Measurements from ENCODE around the gene SLIT1. TPM values are rescaled to one million over a fixed set of nuclear protein-coding genes. Genes with fewer than 3 reads are reported as not detected.

SLIT1 gene
- total RNA-seq, 1 donor from 2014 or later: 0.05 TPM

GRCh38 chr10:97020452-97021400, 165.0 kb downstream of the SLIT1 start:
- intact Hi-C loops (cut with DNase I): loop anchor here (2.0 to 5.0 kb wide), 2 partner anchors 103 to 188 kb away; partner anchors contain the start of gene LCOR
- peak; percentile 75 for DNase-seq (ENCODE audit: low spot score)

DNA sequence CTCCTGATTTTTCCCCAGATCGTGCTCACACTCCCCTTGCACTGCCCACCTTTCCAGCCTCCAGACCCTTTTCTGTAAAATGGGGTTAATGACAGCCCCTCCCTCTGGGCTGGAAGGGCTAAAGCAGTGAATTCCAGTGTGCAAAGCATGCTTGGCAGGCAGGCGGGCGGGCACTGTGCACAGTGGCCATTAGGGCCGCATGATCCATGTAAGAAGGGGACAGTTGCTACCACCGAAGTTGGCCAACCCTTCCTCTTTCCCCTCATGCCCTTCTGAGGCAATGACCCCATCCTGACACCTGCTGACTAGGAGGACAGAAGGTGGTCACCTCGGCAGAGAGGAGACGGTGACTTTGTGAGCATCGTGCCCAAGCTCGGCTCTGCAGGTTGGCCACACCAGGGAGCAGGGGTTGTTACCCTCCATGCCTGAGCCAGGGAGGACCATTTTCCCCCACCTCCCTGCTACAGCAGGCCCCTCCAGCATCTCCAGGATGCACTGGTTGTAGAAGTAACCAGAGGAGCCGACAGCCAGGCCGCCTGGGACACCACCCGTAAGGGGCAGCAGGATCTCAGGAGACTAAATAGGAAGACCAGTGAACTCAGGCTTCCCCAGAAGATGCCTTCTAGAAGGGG, 166.4 kb downstream of the SLIT1 start:
- intact Hi-C loops (cut with DNase I): no loop called here
- peak; percentile 70 for DNase-seq (ENCODE audit: low spot score)

GRCh38 chr10:97018251-97019212, 167.2 kb downstream of the SLIT1 start:
- DNase-seq (ENCODE audit: low spot score): no peak
- intact Hi-C loops (cut with DNase I): no loop called here

DNA sequence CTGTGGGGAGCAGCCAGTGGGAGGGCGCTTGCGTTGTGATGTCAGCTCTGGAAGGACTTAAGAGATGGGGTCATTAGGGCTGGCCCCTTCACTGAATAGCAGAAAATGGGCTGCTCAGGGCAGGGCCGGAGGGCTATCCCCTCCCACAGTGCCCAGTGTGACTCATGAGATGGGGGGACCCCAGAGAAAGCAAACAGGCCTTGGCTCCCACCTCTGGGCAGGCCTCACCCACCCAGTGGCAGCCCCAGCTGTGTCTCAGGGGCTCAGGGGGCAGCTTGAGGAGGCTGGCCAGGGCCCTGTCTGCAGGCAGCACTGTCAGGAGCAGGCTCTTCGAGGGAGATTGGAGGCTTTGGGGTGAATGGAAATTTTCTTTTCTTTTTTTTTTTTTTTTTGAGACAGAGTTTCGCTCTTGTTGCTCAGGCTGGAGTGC, 168.3 kb downstream of the SLIT1 start:
- DNase-seq (ENCODE audit: low spot score): no peak
- intact Hi-C loops (cut with DNase I): no loop called here

DNA sequence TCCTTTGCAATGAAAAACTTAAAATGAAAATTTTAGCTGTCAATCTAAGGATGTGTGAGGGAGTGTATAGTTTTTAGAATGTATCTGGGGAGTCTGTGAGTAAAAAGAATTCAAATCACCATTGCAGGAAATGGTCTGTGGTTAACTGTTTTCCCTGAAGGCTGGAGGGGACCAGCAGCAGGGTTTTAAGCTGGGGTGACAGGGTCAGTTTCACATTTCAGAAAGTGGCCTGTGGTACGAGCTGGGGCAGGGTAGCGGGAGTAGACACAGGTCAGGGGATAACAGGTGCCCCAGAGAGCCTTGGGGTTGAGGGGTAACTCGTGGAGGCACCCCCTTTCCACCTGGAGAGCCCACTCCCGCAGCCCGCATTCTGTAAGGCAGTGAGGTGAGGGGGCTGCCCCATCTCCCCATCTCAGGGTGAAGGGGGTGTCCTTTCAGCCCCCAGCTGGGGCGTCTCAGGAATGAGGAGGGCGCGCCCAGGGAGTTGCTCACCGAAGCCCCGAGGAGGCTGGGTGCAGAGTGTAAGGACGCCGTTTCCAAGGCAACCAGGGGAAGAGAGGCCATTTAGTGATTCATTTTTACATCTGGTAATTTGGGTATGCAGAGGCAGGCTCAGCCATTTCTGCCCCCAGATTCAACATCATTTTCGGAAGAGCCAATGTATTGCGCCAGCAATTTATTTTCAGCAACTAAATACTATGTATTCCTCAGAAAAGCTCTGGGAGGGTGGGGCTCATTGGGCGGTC, 168.9 kb downstream of the SLIT1 start:
- intact Hi-C loops (cut with DNase I): no loop called here
- no peak for DNase-seq (ENCODE audit: low spot score)

- no peak for DNase-seq (ENCODE audit: low spot score)
- intact Hi-C loops (cut with DNase I): no loop called here
Observed at GRCh38 chr10:97015240-97015639, 170.5 kb downstream of the SLIT1 start.

DNA sequence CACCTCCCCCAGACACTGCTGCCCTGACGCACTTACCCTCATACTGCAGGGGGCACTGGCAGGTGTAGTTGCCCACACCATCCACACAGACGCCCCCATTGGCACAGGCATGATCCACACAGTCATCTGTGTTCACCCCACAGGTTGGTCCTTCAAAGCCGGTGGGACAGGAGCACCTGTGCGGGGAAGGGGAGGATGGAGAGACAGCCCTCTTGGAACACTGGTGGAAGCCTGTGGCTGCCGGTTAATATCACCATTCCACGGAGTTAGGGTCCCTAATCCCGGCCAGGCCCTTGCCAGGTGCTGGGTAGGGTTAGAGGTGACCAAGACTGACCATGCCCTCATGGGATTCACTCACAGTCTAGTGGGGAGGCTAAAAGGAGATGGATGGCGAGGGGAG, 171.8 kb downstream of the SLIT1 start:
- DNase-seq (ENCODE audit: low spot score): no peak

GRCh38 chr10:97013568-97013967, 172.2 kb downstream of the SLIT1 start:
- intact Hi-C loops (cut with DNase I): no loop called here

More for the DNA sequence above, 171.8 kb downstream of the SLIT1 start:
- intact Hi-C loops (cut with DNase I): no loop called here

DNA sequence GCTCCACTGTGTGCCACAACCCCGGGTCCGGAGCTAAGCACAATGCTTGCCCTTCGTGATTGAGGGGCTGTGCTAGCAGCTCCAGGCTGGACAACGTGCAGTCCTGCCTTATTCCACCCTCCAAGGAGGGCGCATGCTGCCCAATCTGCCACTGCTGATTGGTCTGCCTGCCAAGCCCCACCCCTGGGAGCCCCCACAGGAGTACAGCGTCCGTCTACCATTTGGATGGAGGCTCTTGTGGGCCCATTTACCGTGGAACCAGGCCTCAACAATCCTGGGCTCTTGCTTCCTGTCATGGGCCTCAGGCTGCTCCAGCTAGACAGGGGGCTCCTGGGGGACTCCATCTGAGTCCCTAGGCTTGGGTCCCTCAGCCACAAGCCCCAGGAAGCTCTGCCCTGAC, 173.3 kb downstream of the SLIT1 start:
- no peak for DNase-seq (ENCODE audit: low spot score)
- intact Hi-C loops (cut with DNase I): no loop called here

More at GRCh38 chr10:97013568-97013967, 172.2 kb downstream of the SLIT1 start:
- DNase-seq (ENCODE audit: low spot score): no peak

- intact Hi-C loops (cut with DNase I): no loop called here
- DNase-seq (ENCODE audit: low spot score): no peak
Observed at GRCh38 chr10:97011397-97011796, 174.4 kb downstream of the SLIT1 start.

DNA sequence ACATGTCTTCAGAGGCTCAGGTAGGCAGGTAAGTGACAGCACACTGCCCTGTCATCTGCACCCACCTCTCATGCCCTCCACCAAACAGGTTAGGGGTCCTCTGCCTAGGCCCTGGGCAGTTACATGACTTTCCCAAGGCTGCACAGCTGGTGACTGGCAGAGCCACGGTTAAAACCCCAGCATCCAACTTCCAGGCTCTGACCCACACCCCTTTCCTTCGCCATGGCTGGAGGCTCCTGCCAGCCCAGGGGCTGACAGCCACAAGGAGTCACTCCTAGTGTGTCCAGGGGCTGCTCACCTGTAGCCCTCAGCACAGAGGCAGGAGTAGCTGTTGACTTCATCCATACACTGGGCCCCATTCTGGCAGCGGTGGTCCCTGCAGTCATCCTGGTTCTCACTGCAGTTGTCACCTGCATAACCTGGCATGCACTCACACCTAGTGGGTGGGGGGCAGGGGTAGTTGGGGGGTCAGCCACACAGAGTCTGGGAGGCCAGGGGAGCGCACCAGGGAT, 175.0 kb downstream of the SLIT1 start:
- no peak for DNase-seq (ENCODE audit: low spot score)
- intact Hi-C loops (cut with DNase I): no loop called here

- no peak for DNase-seq (ENCODE audit: low spot score)
- intact Hi-C loops (cut with DNase I): no loop called here
Observed at GRCh38 chr10:97007417-97007816, 178.3 kb downstream of the SLIT1 start.

- intact Hi-C loops (cut with DNase I): no loop called here
- DNase-seq (ENCODE audit: low spot score): no peak
Observed at GRCh38 chr10:97006364-97006763, 179.4 kb downstream of the SLIT1 start.

DNA sequence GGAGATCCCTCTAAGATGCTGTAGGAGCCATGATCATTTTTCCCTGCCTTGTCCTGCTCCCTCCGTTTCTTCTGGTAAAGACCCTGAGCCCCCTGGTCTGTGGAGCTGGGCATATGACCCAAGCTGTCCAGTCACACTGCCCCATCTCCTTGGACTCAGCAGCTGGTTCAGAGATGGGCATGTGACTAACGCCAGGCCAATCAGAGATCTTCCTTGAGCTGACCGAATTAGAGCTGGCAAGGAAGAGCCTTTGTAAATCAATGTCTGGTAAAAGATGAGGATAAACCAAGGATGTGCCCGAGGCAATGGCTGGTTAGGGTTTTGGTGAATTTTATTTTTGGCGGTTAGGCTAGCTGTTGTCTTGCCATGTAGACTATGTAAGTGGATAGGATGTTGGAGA, 180.4 kb downstream of the SLIT1 start:
- intact Hi-C loops (cut with DNase I): no loop called here
- no peak for DNase-seq (ENCODE audit: low spot score)

DNA sequence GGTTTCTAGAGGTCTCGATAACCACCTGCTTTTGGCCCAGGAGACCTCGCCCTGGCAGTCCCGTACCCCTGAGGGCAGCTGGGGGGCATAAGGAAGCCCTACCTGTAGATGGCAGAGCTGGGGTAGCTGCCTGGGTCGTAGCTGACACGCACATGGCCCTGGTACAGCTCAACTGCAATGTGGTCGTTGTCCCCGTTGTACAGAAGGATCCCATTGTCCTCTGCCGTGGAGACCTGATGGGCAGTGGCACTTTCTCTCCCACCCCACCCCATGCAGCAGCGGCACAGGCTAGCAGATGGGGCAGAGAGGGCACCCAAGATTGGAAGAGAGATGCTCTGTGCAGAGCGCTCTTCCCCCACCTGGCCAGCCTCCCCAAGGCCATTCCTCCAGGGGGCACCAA, 181.2 kb downstream of the SLIT1 start:
- intact Hi-C loops (cut with DNase I): no loop called here
- DNase-seq (ENCODE audit: low spot score): no peak

GRCh38 chr10:97003804-97004201, 182.0 kb downstream of the SLIT1 start:
- intact Hi-C loops (cut with DNase I): no loop called here

GRCh38 chr10:97003151-97003803, 182.5 kb downstream of the SLIT1 start:
- no peak for DNase-seq (ENCODE audit: low spot score)
- intact Hi-C loops (cut with DNase I): no loop called here

More at GRCh38 chr10:97003804-97004201, 182.0 kb downstream of the SLIT1 start:
- no peak for DNase-seq (ENCODE audit: low spot score)

DNA sequence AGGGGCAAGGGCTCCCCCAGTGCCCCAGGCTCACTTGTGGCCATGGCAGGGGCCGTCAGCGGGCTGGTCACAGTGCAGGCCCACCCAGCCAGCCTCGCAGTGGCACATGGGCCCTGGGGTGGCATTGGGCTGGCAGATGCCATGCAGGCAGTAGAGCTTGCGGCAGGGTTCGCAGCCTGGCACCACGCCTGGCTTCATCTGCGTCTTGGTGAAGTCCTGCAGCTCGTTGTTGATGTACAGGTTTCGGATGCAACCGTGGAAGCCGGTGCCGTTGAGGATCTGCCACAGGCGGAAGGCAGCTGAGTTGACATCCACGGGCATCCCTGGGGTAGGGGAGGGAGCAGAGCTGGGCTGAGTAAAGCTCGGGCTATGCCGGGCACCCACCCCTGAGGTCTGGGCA, 183.1 kb downstream of the SLIT1 start:
- intact Hi-C loops (cut with DNase I): no loop called here
- no peak for DNase-seq (ENCODE audit: low spot score)

All from cardiac septum (tissue), 1 donor.